ENCODE data around the gene TGFBR2. TPM values are rescaled to one million over a fixed set of nuclear protein-coding genes. Genes with fewer than 3 reads are reported as not detected.

The TGFBR2 gene
- total RNA-seq, 1 experiment from 2014 or later = 45.9 TPM

DNA sequence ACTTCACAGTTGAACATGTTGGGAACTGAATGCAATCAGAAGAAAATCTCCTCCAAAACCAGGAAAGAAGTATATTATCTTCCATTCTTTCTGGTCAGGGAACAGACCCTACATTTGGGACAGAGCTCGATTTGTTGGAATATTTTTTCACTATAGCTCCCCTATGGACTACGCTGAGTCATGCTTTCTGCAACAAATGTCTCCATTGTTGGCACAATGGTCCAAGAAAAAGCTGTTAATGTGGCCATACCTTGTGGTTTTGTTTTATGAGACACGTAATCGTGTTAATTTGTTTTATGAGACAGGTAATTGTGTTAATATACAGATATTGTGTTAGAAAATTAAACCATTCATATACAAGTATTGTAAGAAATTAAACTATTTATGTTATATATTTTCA, 101.4 kb downstream of the TGFBR2 start:
- ATAC-seq (no peak), DNase-seq (ENCODE audit: low read depth, low spot score) (no peak)
- Histone ChIP-seq H3K27me3 (ENCODE audit: control insufficient read depth, insufficient read depth, low read length) (no peaks in the 10 kb centered on the region), H3K9me3 (ENCODE audit: control insufficient read depth, insufficient read depth, low read depth, low read length) (no peaks in the 10 kb centered on the region), H3K36me3 (ENCODE audit: control insufficient read depth, insufficient read depth, low read length) (no peaks in the 10 kb centered on the region), H3K4me3 (ENCODE audit: low read depth in 2 of 2, low read length in 2 of 2) (no peak overlapping the region), H3K4me1 (ENCODE audit: control insufficient read depth, insufficient read depth, low read length) (no peaks in the 10 kb centered on the region), H3K27ac (ENCODE audit: low read length) (no peak overlapping the region)
- TF ChIP-seq, protein P1, sequence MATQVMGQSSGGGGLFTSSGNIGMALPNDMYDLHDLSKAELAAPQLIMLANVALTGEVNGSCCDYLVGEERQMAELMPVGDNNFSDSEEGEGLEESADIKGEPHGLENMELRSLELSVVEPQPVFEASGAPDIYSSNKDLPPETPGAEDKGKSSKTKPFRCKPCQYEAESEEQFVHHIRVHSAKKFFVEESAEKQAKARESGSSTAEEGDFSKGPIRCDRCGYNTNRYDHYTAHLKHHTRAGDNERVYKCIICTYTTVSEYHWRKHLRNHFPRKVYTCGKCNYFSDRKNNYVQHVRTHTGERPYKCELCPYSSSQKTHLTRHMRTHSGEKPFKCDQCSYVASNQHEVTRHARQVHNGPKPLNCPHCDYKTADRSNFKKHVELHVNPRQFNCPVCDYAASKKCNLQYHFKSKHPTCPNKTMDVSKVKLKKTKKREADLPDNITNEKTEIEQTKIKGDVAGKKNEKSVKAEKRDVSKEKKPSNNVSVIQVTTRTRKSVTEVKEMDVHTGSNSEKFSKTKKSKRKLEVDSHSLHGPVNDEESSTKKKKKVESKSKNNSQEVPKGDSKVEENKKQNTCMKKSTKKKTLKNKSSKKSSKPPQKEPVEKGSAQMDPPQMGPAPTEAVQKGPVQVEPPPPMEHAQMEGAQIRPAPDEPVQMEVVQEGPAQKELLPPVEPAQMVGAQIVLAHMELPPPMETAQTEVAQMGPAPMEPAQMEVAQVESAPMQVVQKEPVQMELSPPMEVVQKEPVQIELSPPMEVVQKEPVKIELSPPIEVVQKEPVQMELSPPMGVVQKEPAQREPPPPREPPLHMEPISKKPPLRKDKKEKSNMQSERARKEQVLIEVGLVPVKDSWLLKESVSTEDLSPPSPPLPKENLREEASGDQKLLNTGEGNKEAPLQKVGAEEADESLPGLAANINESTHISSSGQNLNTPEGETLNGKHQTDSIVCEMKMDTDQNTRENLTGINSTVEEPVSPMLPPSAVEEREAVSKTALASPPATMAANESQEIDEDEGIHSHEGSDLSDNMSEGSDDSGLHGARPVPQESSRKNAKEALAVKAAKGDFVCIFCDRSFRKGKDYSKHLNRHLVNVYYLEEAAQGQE (IDR thresholded peaks at IDR 0.05; ENCODE audit: insufficient read depth in 1 of 2, low read depth in 2 of 2, low read length in 1 of 2) = no peak
- TF ChIP-seq POLR2AphosphoS5 (IDR thresholded peaks at IDR 0.05; ENCODE audit: low read depth, low read length) = no peak
- no peak for TF ChIP-seq SIN3A (IDR thresholded peaks at IDR 0.05; ENCODE audit: borderline replicate concordance, insufficient read depth, low read depth, low read length)
- TF ChIP-seq TCF7L2 (IDR thresholded peaks at IDR 0.05; ENCODE audit: low read depth, low read length) = no peak
- TF ChIP-seq CTCF (IDR thresholded peaks at IDR 0.05) = no peak
- in situ Hi-C loops (cut with HindIII; ENCODE audit: low pct_unique_long_range_greater_than_20kb, low sequenced_read_pairs) (no loop called here), intact Hi-C loops (cut with micrococcal nuclease; ENCODE audit: unreplicated experiment) (no loop called here)
- POLR2A ChIA-PET = no interaction called here
- BruUV-seq (replicated peaks) = no TSS peak
- CTCF ChIA-PET = no interaction called here

- no TSS peak for BruUV-seq (replicated peaks)
- in situ Hi-C loops (cut with HindIII; ENCODE audit: low pct_unique_long_range_greater_than_20kb, low sequenced_read_pairs) = no loop called here
Observed at GRCh38 chr3:30708472-30708871, 102.1 kb downstream of the TGFBR2 start.

More at GRCh38 chr3:30708472-30708871, 102.1 kb downstream of the TGFBR2 start:
- CTCF ChIA-PET = no interaction called here
- Histone ChIP-seq H3K9me3 (ENCODE audit: control insufficient read depth, insufficient read depth, low read depth, low read length) (no peaks in the 10 kb centered on the region), H3K36me3 (ENCODE audit: control insufficient read depth, insufficient read depth, low read length) (no peaks in the 10 kb centered on the region), H3K4me1 (ENCODE audit: control insufficient read depth, insufficient read depth, low read length) (no peaks in the 10 kb centered on the region), H3K27me3 (ENCODE audit: control insufficient read depth, insufficient read depth, low read length) (no peaks in the 10 kb centered on the region), H3K27ac (ENCODE audit: low read length) (no peak overlapping the region), H3K4me3 (ENCODE audit: low read depth in 2 of 2, low read length in 2 of 2) (no peak overlapping the region)
- no peak for TF ChIP-seq CTCF (IDR thresholded peaks at IDR 0.05)
- TF ChIP-seq, protein P1 (IDR thresholded peaks at IDR 0.05; ENCODE audit: insufficient read depth in 1 of 2, low read depth in 2 of 2, low read length in 1 of 2) = no peak
- no peak for TF ChIP-seq SIN3A (IDR thresholded peaks at IDR 0.05; ENCODE audit: borderline replicate concordance, insufficient read depth, low read depth, low read length)
- no peak for TF ChIP-seq POLR2AphosphoS5 (IDR thresholded peaks at IDR 0.05; ENCODE audit: low read depth, low read length)
- no peak for TF ChIP-seq TCF7L2 (IDR thresholded peaks at IDR 0.05; ENCODE audit: low read depth, low read length)
- POLR2A ChIA-PET = no interaction called here
- no peak for DNase-seq (ENCODE audit: low read depth, low spot score)
- intact Hi-C loops (cut with micrococcal nuclease; ENCODE audit: unreplicated experiment) = no loop called here
- ATAC-seq = no peak

Data from Panc1 (cell line).